SH-SY5Y (cell line): Measurements from ENCODE around the gene ZNF574.

Source experiments
- GATA2 ChIP-seq: IDR thresholded peaks from 2 replicates; pipeline ENCODE4 v1.6.1; 2011; ENCODE audit warnings: mild to moderate bottlenecking, low read depth, low read length
- GATA3 ChIP-seq: IDR thresholded peaks from 2 replicates; pipeline ENCODE4 v1.6.1; 2011; ENCODE audit warnings: low read depth, mild to moderate bottlenecking, low read length, moderate library complexity

DNA sequence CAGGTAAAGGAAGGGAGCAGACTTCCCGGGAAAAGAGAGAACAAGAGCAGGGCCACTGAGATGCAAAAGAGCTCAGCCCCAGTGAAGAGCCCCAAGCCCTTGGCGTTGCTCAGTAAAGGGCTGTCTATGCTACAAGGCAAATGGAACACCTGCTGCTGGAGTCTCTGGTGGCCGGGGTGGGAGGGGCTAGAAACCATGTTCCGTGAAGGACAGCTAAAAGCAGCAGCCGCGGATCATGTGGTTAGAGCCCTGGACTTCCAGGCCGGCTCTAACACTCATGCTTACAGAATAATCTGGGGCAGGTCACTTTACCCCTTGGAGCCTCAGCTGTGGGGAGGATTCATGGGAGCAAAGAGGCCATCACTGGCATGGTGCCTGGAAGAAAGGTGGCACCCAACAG lies 38.4 kb downstream of the ZNF574 start:
- TF ChIP-seq GATA2 (no peak), GATA3 (no peak)
